ENCODE measurements around the gene SENP3. TPM values are rescaled to one million over a fixed set of nuclear protein-coding genes. Genes with fewer than 3 reads are reported as not detected.

Gene SENP3
- total and polyA plus RNA-seq, 2 of the 13 experiments (the other 11 are each of a cell fraction or from before 2014, with no cell fraction given): 55.8 to 75.4 TPM

DNA sequence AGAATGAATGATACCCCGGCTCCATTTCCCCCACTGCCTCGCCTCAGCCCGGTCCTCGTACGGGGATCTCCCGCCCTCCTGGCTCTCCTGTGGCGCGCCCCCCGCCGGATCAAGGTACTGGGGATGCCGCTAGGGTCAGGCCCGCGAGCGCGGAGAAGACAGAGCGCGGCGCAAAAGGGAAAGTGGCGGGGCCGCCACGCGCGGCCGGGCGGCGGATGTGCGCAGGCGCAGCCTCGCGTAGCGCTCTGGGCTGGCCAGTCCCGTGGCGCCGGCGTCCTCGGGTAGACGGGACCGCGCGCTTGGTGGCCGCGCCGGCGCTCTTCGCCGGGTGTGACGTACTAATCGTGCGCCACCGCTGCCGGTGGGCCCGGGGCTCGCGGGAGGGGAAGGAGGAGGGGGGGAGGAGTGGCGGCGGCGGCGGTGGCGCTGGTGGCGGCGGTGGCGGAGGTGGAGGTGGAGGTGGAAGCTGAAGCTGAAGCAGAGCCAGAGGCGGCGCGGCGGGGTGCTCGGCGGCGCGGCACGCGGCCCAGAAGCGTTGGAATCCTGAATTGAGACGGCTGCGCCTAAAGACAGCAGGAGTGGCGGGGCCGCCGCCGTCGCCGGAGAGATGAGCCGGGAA is at the start of gene SENP3 (continued):
- peak; percentile 46 for TF ChIP-seq ZNF142 (CRISPR knock-in tag; IDR thresholded peaks at IDR 0.05)
- no peak for TF ChIP-seq ZBTB8A (CRISPR knock-in tag; IDR thresholded peaks at IDR 0.05; ENCODE audit: borderline replicate concordance, low read depth)
- TF ChIP-seq ZEB1 (IDR thresholded peaks at IDR 0.05; ENCODE audit: insufficient replicate concordance, low read depth): no peak
- no peak for TF ChIP-seq ZNF703 (CRISPR knock-in tag; IDR thresholded peaks at IDR 0.05; ENCODE audit: borderline replicate concordance)
- TF ChIP-seq ZNF431 (CRISPR knock-in tag; IDR thresholded peaks at IDR 0.05; ENCODE audit: borderline replicate concordance, low read depth): no peak
- TF ChIP-seq ZNF501 (CRISPR knock-in tag; IDR thresholded peaks at IDR 0.05): no peak
- no peak for TF ChIP-seq ZNF879 (CRISPR knock-in tag; IDR thresholded peaks at IDR 0.05)
- no peak for TF ChIP-seq USF2 (IDR thresholded peaks at IDR 0.05; ENCODE audit: low read depth, low read length)
- TF ChIP-seq USF2 (CRISPR knock-in tag; IDR thresholded peaks at IDR 0.05; ENCODE audit: borderline replicate concordance): no peak
- TF ChIP-seq ZNF317 (CRISPR knock-in tag; IDR thresholded peaks at IDR 0.05): peak; percentile 13; the same call in 1 of the 2 replicates
- no peak for TF ChIP-seq PREB (CRISPR knock-in tag; IDR thresholded peaks at IDR 0.05)
- TF ChIP-seq PAF1 (CRISPR knock-in tag; IDR thresholded peaks at IDR 0.05): no peak
- no peak; the same call in 1 of the 2 replicates for TF ChIP-seq ZNF20 (CRISPR knock-in tag; IDR thresholded peaks at IDR 0.05)
- TF ChIP-seq ZSCAN9 (CRISPR knock-in tag; IDR thresholded peaks at IDR 0.05; ENCODE audit: borderline replicate concordance): no peak
- TF ChIP-seq STAG1 (CRISPR knock-in tag; IDR thresholded peaks at IDR 0.05): no peak
- TF ChIP-seq ZNF225 (CRISPR knock-in tag; IDR thresholded peaks at IDR 0.05): 0 out of 2 replicates have a peak, but pooled peaks have one; percentile 5
- TF ChIP-seq KMT2B (CRISPR knock-in tag; IDR thresholded peaks at IDR 0.05): peak; percentile 84; the same call in 1 of the 2 replicates
- TF ChIP-seq ARID3A (IDR thresholded peaks at IDR 0.05; ENCODE audit: low read depth, low read length): no peak
- TF ChIP-seq ZNF282 (IDR thresholded peaks at IDR 0.05; ENCODE audit: partially characterized antibody): no peak
- no peak for TF ChIP-seq ZNF652 (CRISPR knock-in tag; IDR thresholded peaks at IDR 0.05; ENCODE audit: borderline replicate concordance, low read depth)
